OCI-LY7 (cell line): Measurements from ENCODE around the gene UVSSA. TPM values are rescaled to one million over a fixed set of nuclear protein-coding genes. Genes with fewer than 3 reads are reported as not detected.
A peak's percentile ranks its signal among the peaks of the same experiment; 100 is the strongest.

Experiments
- BruUV-seq: library from RNA; stranded (reverse); fragments of 400-500 nt; replicated peaks from 2 replicates; lab custom pipeline; 2021; lab: Mats Ljungman, UMichigan
- CTCF ChIA-PET: fragments of 300-600 bp; sonication (Branson Sonifier 250); formaldehyde crosslinking; loops from one replicate; lab custom pipeline; 2022; ENCODE audit warnings: antibody characterized with exemption; ENCODE audit not compliant: unreplicated experiment; lab: Charles Lee
- POLR2A ChIA-PET: fragments of 300-600 bp; sonication (Branson Sonifier 250); formaldehyde crosslinking; loops from one replicate; lab custom pipeline; 2022; ENCODE audit warnings: antibody characterized with exemption; lab: Charles Lee
- DNase-seq: peaks from one replicate; pipeline ENCODE4 v3.0.0-alpha.2; 2015; ENCODE audit warnings: low spot score
- H2AFZ ChIP-seq: fragments of 200-600 bp; sonication (generic), shearing (Covaris generic); 2 replicates; pipeline ENCODE4 v1.6.1; 2014; ENCODE audit warnings: mild to moderate bottlenecking, antibody characterized with exemption, low read length, moderate library complexity
- H3K27ac ChIP-seq: fragments of 200-600 bp; sonication (generic); 2 replicates; pipeline ENCODE4 v1.5.1; 2014; ENCODE audit warnings: mixed run types, low read depth, mild to moderate bottlenecking, moderate library complexity, low read length, inconsistent platforms; ENCODE audit not compliant: poor library complexity, severe bottlenecking
- H3K36me3 ChIP-seq: fragments of 200-600 bp; sonication (generic); 2 replicates; pipeline ENCODE4 v1.6.1; 2014; ENCODE audit warnings: mild to moderate bottlenecking, antibody characterized with exemption, low read length, moderate library complexity, mixed read lengths; ENCODE audit not compliant: insufficient read depth
- H3K4me1 ChIP-seq: fragments of 200-600 bp; sonication (generic); 2 replicates; pipeline ENCODE4 v1.5.1; 2014; ENCODE audit warnings: mild to moderate bottlenecking, low read length; ENCODE audit not compliant: insufficient read depth, poor library complexity, severe bottlenecking
- H3K4me2 ChIP-seq: fragments of 200-600 bp; sonication (generic); 2 replicates; pipeline ENCODE4 v1.6.1; 2014; ENCODE audit warnings: mild to moderate bottlenecking, low read length
- H3K4me3 ChIP-seq: fragments of 200-600 bp; sonication (generic); 2 replicates; pipeline ENCODE4 v1.5.1; 2014; ENCODE audit warnings: mild to moderate bottlenecking, low read depth, low read length; ENCODE audit not compliant: poor library complexity, severe bottlenecking
- H3K79me2 ChIP-seq: fragments of 200-600 bp; sonication (generic); 2 replicates; pipeline ENCODE4 v1.6.1; 2016; ENCODE audit warnings: low read depth, mild to moderate bottlenecking, low read length, moderate library complexity, mixed read lengths; ENCODE audit not compliant: insufficient read depth
- H3K9me2 ChIP-seq: fragments of 200-600 bp; sonication (generic); 2 replicates; pipeline ENCODE4 v1.6.1; 2016; ENCODE audit warnings: mild to moderate bottlenecking, low read length, mixed read lengths; ENCODE audit not compliant: insufficient read depth
- H3K9me3 ChIP-seq: fragments of 200-600 bp; sonication (generic); 2 replicates; pipeline ENCODE4 v1.6.1; 2014; ENCODE audit warnings: mild to moderate bottlenecking, mixed run types, low read length, mixed read lengths
- H4K20me1 ChIP-seq: fragments of 200-600 bp; sonication (generic); 2 replicates; pipeline ENCODE4 v1.6.1; 2014; ENCODE audit warnings: mild to moderate bottlenecking, antibody characterized with exemption, low read length, moderate library complexity, mixed read lengths; ENCODE audit not compliant: insufficient read depth
- CTCF ChIP-seq: fragments of 200-600 bp; sonication (generic); conservative IDR thresholded peaks from 2 replicates; pipeline ENCODE4 v1.5.1; 2014; ENCODE audit warnings: mild to moderate bottlenecking, antibody characterized with exemption, low read length, moderate library complexity, mixed read lengths
- EZH2phosphoT487 ChIP-seq: fragments of 200-600 bp; sonication (generic); IDR thresholded peaks from 2 replicates; pipeline ENCODE4 v1.6.1; 2018; ENCODE audit warnings: low read depth, borderline replicate concordance, mild to moderate bottlenecking, mixed run types, antibody characterized with exemption, low read length, moderate library complexity, mixed read lengths
- intact Hi-C: fragments of 100-400 bp; cut with micrococcal nuclease; formaldehyde crosslinking; loops from one replicate; pipeline ENCODE4 v1.10.0; 2022; ENCODE audit not compliant: unreplicated experiment
- total RNA-seq, 2 experiments: library from RNA; depleted of rRNA in 1 of 2; stranded (reverse); fragments of >200 nt in 1 of 2; shearing (Covaris generic) in 1 of 2; gene quantifications; 2 replicates each; pipeline ENCODE4 v1.2.3, GENCODE V29; 2014 to 2022

Gene UVSSA
- total RNA-seq, 2 experiments from 2014 or later, result 13.2 to 43.2 TPM

- no TSS peak for BruUV-seq
- intact Hi-C loops, result loop anchor here (5.0 kb wide), 2 partner anchors 82 to 337 kb away; partner anchors contain the start of gene FGFRL1
These were observed 2.6 kb downstream of the UVSSA start for GRCh38 chr4:1349359-1350168.

GRCh38 chr4:1350169-1350520 is 3.1 kb downstream of the UVSSA start:
- POLR2A ChIA-PET, result interaction anchor here (0.5 kb wide), 1 partner anchor 43 kb away, joined by 3 read pairs; no protein-coding TSS in a partner anchor

More at GRCh38 chr4:1349359-1350168, 2.6 kb downstream of the UVSSA start:
- no peak for TF ChIP-seq CTCF
- no peak for TF ChIP-seq EZH2phosphoT487
- Histone ChIP-seq H3K79me2 (peaks cover 17% of the 10 kb centered on the region; the same call in 1 of the 2 replicates), H3K27ac (no peak overlapping the region), H3K4me1 (peaks cover 28% of the 10 kb centered on the region), H4K20me1 (peaks cover 5% of the 10 kb centered on the region; the same call in 1 of the 2 replicates), H2AFZ (no peak overlapping the region), H3K4me2 (0 out of 2 replicates have a peak overlapping the region, but pooled peaks have one; percentile 76), H3K9me2 (no peaks in the 10 kb centered on the region), H3K9me3 (no peaks in the 10 kb centered on the region), H3K36me3 (peaks cover 34% of the 10 kb centered on the region), H3K4me3 (no peak overlapping the region)
- DNase-seq, result no peak
- CTCF ChIA-PET, result interaction anchor here (0.6 kb wide), 1 partner anchor 738 kb away, joined by 3 read pairs; no protein-coding TSS in a partner anchor
- POLR2A ChIA-PET, result interaction anchor here (0.5 to 0.6 kb wide), 2 partner anchors 42 to 59 kb away, joined by 3 read pairs; no protein-coding TSS in a partner anchor

More at GRCh38 chr4:1350169-1350520, 3.1 kb downstream of the UVSSA start:
- Histone ChIP-seq H3K36me3 (peaks cover 37% of the 10 kb centered on the region), H3K4me1 (peaks cover 22% of the 10 kb centered on the region), H3K4me2 (no peak overlapping the region), H2AFZ (no peak overlapping the region), H3K4me3 (no peak overlapping the region), H3K9me2 (no peaks in the 10 kb centered on the region), H3K27ac (no peak overlapping the region), H3K9me3 (no peaks in the 10 kb centered on the region), H4K20me1 (peaks cover 5% of the 10 kb centered on the region; the same call in 1 of the 2 replicates), H3K79me2 (peaks cover 17% of the 10 kb centered on the region; the same call in 1 of the 2 replicates)
- intact Hi-C loops, result no loop called here
- TF ChIP-seq CTCF (no peak), EZH2phosphoT487 (no peak)
- no peak for DNase-seq
- CTCF ChIA-PET, result no interaction called here
- no TSS peak for BruUV-seq
